MM.1S (cell line): ENCODE measurements around the gene TFDP1.

Source experiments
- DNase-seq: peaks from one replicate; pipeline ENCODE4 v3.0.0-alpha.2; 2015
- H2AFZ ChIP-seq: fragments of 300-600 bp; sonication (generic); 2 replicates; pipeline ENCODE4 v1.6.0; 2016; ENCODE audit warnings: antibody characterized with exemption, low read length
- H3F3A ChIP-seq: fragments of 300-600 bp; sonication (generic); 2 replicates; pipeline ENCODE4 v1.6.1; 2016; ENCODE audit warnings: mild to moderate bottlenecking, antibody characterized with exemption, low read length, moderate library complexity, mixed read lengths; ENCODE audit not compliant: insufficient read depth
- H3K27ac ChIP-seq: fragments of 300-600 bp; sonication (generic); 2 replicates; pipeline ENCODE4 v1.5.1; 2016; ENCODE audit warnings: mild to moderate bottlenecking, low read length
- H3K27me3 ChIP-seq: fragments of 300-600 bp; sonication (generic); replicated peaks from 2 replicates; pipeline ENCODE4 v1.6.0; 2016; ENCODE audit warnings: low read length; ENCODE audit not compliant: insufficient read depth
- H3K36me3 ChIP-seq: fragments of 300-600 bp; sonication (generic); replicated peaks from 2 replicates; pipeline ENCODE4 v1.6.1; 2016; ENCODE audit warnings: mild to moderate bottlenecking, low read length, mixed read lengths; ENCODE audit not compliant: insufficient read depth
- H3K4me1 ChIP-seq: fragments of 300-600 bp; sonication (generic); 2 replicates; pipeline ENCODE4 v1.6.1; 2016; ENCODE audit warnings: low read length, mixed read lengths
- H3K4me2 ChIP-seq: fragments of 300-600 bp; sonication (generic); 2 replicates; pipeline ENCODE4 v1.6.0; 2016; ENCODE audit warnings: low read depth, low read length
- H3K4me3 ChIP-seq: fragments of 300-600 bp; sonication (generic); 2 replicates; pipeline ENCODE4 v1.5.1; 2016; ENCODE audit warnings: low read length, mixed read lengths
- H3K79me2 ChIP-seq: fragments of 300-600 bp; sonication (generic); 2 replicates; pipeline ENCODE4 v1.6.1; 2016; ENCODE audit warnings: mixed run types, low read length, mixed read lengths
- H3K9ac ChIP-seq: fragments of 300-600 bp; sonication (generic); 2 replicates; pipeline ENCODE4 v1.6.1; 2016; ENCODE audit warnings: low read length, mixed read lengths
- H3K9me2 ChIP-seq: fragments of 300-600 bp; sonication (generic); replicated peaks from 2 replicates; pipeline ENCODE4 v1.6.1; 2016; ENCODE audit warnings: mild to moderate bottlenecking, low read length, mixed read lengths; ENCODE audit not compliant: insufficient read depth
- H3K9me3 ChIP-seq: fragments of 300-600 bp; sonication (generic); replicated peaks from 2 replicates; pipeline ENCODE4 v1.6.1; 2016; ENCODE audit warnings: mild to moderate bottlenecking, low read length, mixed read lengths; ENCODE audit not compliant: insufficient read depth
- H4K20me1 ChIP-seq: fragments of 300-600 bp; sonication (generic); 2 replicates; pipeline ENCODE4 v1.6.1; 2016; ENCODE audit warnings: mild to moderate bottlenecking, low read length, moderate library complexity, mixed read lengths; ENCODE audit not compliant: insufficient read depth
- EZH2 ChIP-seq: fragments of 300-600 bp; sonication (generic); optimal IDR thresholded peaks from 2 replicates; pipeline ENCODE3; 2017; ENCODE audit warnings: low read depth, mild to moderate bottlenecking, antibody characterized with exemption, low read length, mixed read lengths
- EZH2phosphoT487 ChIP-seq: fragments of 300-600 bp; sonication (generic); IDR thresholded peaks from 2 replicates; pipeline ENCODE4 v1.6.1; 2018; ENCODE audit warnings: antibody characterized with exemption, low read length
- TF ChIP-seq, protein P1 (sequence below): fragments of 300-600 bp; sonication (generic); IDR thresholded peaks from 2 replicates; pipeline ENCODE4 v1.5.1; 2016; ENCODE audit warnings: antibody characterized with exemption, low read length, mixed read lengths

TFDP1 gene

DNA sequence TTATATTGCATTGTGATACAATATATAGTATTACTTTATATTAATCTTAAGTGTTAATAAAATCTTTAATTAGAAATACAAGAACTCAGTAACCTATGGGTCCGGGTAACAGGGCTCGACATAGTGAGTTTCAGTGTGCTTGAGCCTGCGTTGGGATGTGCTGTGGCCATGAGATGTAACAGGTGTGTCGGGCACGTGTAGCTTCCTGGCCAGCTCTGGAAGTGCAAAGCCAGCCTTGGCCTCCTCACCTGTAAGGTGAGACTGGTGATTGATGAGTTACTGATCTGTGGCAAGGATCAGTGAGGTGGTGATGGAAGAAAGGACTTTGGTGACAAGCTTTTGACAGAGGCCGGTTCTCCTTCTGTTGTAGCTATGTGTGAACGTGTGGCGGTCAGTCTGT, 54.3 kb downstream of the TFDP1 start:
- Histone ChIP-seq H3K4me2 (no peak overlapping the region), H3K9me3 (no peaks in the 10 kb centered on the region), H3K79me2 (peaks cover 7% of the 10 kb centered on the region; the same call in 1 of the 2 replicates)

DNA sequence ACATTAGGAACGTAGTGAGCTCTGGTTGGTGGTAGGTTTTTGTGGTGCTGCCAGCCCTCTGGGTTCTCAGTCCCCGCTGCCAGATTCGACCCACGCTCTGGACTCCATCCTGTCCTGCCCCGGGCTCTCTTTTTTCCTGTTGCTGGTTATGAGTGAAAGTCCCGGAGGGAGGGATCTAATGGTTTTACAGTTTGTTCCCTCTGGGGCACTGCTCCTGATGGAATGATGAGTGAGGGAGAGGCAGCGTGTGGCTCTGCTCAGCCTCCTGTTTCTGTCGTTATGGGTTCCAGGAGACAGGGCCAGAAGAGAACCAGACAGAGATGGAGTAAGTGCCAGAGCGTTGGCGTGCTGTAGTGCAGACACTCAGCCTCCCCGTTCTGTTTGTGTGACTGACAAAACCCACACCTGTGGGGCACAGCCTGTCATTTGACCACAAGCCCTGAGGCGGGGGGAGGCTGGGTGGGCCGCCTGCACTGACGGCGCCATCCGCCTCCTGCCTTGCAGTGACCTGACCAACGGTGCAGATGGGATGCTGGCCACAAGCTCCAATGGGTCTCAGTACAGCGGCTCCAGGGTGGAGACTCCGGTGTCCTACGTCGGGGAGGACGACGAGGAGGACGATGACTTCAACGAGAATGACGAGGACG, 55.2 kb downstream of the TFDP1 start:
- H3K27me3 ChIP-seq: no peaks in the 10 kb centered on the region
- no peak overlapping the region for H3K9ac ChIP-seq
- DNase-seq: no peak
- H3K27ac ChIP-seq: no peak overlapping the region
- H3K4me2 ChIP-seq: no peak overlapping the region
- H3F3A ChIP-seq: 0 out of 2 replicates have a peak, but pooled peaks cover 5% of the 10 kb centered on the region
- H3K4me3 ChIP-seq: no peak overlapping the region
- H4K20me1 ChIP-seq: no peaks in the 10 kb centered on the region
- H3K79me2 ChIP-seq: 0 out of 2 replicates have a peak, but pooled peaks cover 3% of the 10 kb centered on the region
- H3K9me2 ChIP-seq: no peaks in the 10 kb centered on the region
- TF ChIP-seq, protein P1, sequence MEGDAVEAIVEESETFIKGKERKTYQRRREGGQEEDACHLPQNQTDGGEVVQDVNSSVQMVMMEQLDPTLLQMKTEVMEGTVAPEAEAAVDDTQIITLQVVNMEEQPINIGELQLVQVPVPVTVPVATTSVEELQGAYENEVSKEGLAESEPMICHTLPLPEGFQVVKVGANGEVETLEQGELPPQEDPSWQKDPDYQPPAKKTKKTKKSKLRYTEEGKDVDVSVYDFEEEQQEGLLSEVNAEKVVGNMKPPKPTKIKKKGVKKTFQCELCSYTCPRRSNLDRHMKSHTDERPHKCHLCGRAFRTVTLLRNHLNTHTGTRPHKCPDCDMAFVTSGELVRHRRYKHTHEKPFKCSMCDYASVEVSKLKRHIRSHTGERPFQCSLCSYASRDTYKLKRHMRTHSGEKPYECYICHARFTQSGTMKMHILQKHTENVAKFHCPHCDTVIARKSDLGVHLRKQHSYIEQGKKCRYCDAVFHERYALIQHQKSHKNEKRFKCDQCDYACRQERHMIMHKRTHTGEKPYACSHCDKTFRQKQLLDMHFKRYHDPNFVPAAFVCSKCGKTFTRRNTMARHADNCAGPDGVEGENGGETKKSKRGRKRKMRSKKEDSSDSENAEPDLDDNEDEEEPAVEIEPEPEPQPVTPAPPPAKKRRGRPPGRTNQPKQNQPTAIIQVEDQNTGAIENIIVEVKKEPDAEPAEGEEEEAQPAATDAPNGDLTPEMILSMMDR: no peak
- TF ChIP-seq EZH2 (no peak), EZH2phosphoT487 (no peak)
- H2AFZ ChIP-seq: no peak overlapping the region
- H3K4me1 ChIP-seq: no peaks in the 10 kb centered on the region
- peaks cover 23% of the 10 kb centered on the region for H3K36me3 ChIP-seq
- H3K9me3 ChIP-seq: no peaks in the 10 kb centered on the region

More for the DNA sequence above, 54.3 kb downstream of the TFDP1 start:
- H3K27me3 ChIP-seq: no peaks in the 10 kb centered on the region
- H3F3A ChIP-seq: 0 out of 2 replicates have a peak, but pooled peaks cover 5% of the 10 kb centered on the region
- no peaks in the 10 kb centered on the region for H3K4me1 ChIP-seq
- TF ChIP-seq, protein P1: no peak
- TF ChIP-seq EZH2phosphoT487: no peak
- no peak for TF ChIP-seq EZH2
- H2AFZ ChIP-seq: no peak overlapping the region
- no peaks in the 10 kb centered on the region for H4K20me1 ChIP-seq
- no peak overlapping the region for H3K4me3 ChIP-seq
- no peaks in the 10 kb centered on the region for H3K9me2 ChIP-seq
- peaks cover 28% of the 10 kb centered on the region for H3K36me3 ChIP-seq
- no peak overlapping the region for H3K27ac ChIP-seq
- no peak overlapping the region for H3K9ac ChIP-seq
- DNase-seq: no peak

DNA sequence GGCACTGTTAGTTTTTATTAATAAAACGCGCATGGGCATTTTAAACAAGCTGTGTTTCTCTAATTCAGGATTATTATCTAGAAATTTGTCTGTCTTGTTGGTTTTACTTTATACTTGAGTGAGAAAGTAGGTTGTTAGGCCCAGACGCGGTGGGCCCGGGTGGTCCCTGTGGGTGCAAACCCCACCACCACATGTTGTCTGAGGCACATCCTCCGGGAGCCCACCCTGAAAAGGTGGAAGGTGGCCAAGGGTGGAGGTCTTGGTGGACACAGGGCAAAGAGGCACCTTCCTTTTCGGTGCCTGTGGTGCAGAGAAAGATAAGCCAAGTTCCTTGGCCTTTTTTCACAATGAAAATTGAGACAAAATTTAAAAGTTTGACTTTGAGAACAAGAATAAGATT, 56.9 kb downstream of the TFDP1 start:
- Histone ChIP-seq H4K20me1 (no peaks in the 10 kb centered on the region), H3K27me3 (no peaks in the 10 kb centered on the region), H2AFZ (no peak overlapping the region), H3K4me1 (no peaks in the 10 kb centered on the region), H3K9ac (no peak overlapping the region), H3K9me2 (no peaks in the 10 kb centered on the region), H3K4me3 (no peak overlapping the region), H3K4me2 (no peak overlapping the region), H3F3A (0 out of 2 replicates have a peak, but pooled peaks cover 5% of the 10 kb centered on the region), H3K9me3 (no peaks in the 10 kb centered on the region), H3K79me2 (0 out of 2 replicates have a peak, but pooled peaks cover 3% of the 10 kb centered on the region), H3K27ac (no peak overlapping the region), H3K36me3 (peaks cover 17% of the 10 kb centered on the region)
- no peak for DNase-seq
- no peak for TF ChIP-seq EZH2phosphoT487
- TF ChIP-seq EZH2: no peak
- TF ChIP-seq, protein P1: no peak
